Kidney tubule cell (primary cell): Measurements from ENCODE around the gene DRC3.
"Not testable (repeated sequence)": the region's sequence is repeated elsewhere in the genome, so short reads cannot be mapped to it uniquely, and the experiment has no call there.

Experiments
- DNase-seq: peaks from one replicate; pipeline ENCODE4 v3.0.0-alpha.2; 2018; ENCODE audit warnings: low spot score

The DRC3 gene

DNA sequence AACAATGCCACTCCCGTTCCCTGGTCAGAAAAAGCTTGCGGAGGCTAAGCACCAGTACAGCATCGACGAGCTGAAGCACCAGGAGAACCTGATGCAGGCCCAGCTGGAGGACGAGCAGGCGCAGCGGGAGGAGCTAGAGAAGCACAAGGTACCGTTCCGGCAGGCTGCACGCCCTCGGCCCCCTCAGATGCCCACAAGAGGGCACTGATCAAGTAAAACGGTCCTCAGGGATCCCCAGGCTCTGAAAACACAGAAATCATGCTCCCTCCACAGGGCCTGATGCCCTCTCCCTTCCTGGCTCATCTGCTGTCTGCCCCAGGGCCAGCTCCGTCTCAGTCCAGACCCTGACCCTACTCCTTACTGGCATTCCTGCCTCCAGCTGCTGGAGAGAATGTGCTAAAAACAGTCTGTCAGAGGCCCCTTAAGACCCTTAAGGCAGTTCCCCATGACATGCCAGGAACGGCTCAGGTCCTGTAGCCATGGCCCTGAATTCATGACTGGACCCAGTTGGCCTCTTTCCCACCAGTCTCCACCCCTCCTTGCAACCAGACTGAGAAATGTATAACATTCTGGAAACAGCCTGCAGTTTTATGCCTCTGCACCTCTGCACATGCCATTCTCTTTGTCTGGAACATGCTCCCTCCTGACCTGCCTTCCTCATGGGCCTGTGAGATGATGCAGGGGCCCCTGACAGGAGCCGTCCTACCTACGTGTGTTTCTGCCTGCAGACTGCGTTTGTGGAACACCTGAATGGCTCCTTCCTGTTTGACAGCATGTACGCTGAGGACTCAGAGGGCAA, 21.8 kb downstream of the DRC3 start:
- DNase-seq = no peak

DNA sequence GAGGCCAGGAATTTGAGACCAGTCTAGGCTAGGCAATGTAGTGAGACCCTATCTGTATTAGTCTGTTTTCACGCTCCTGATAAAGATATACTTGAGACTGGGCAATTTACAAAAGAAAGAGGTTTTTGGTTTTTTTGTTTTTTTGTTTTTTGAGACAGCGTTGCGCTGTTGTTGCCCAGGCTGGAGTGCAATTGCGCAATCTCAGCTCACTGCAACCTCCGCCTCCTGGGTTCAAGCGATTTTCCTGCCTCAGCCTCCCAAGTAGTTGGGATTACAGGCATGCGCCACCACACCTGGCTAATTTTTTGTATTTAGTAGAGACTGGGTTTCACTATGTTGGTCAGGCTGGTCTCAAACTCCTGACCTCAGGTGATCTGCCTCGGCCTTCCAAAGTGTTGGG, 23.2 kb downstream of the DRC3 start:
- DNase-seq = not testable (repeated sequence)

DNA sequence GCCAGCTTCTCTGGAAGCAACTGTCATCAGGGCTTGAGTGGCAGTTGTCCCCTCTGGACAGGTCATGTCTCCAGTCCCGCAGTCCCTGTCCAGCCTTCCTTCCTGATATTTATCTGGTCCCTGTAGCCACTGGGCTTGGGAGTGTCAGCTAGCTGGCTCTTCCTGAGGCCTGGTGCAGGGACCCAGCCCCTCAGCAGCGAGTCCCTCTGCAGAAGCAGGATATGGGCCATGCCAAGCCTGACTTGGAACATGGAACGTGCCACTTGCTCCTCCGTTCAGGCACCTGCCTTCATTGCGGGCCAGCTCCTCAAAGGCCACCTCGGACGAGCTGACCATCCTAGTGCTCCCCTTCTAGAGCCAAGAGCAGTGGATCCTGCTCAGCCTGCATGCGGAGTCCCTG, 26.3 kb downstream of the DRC3 start:
- DNase-seq = no peak

DNA sequence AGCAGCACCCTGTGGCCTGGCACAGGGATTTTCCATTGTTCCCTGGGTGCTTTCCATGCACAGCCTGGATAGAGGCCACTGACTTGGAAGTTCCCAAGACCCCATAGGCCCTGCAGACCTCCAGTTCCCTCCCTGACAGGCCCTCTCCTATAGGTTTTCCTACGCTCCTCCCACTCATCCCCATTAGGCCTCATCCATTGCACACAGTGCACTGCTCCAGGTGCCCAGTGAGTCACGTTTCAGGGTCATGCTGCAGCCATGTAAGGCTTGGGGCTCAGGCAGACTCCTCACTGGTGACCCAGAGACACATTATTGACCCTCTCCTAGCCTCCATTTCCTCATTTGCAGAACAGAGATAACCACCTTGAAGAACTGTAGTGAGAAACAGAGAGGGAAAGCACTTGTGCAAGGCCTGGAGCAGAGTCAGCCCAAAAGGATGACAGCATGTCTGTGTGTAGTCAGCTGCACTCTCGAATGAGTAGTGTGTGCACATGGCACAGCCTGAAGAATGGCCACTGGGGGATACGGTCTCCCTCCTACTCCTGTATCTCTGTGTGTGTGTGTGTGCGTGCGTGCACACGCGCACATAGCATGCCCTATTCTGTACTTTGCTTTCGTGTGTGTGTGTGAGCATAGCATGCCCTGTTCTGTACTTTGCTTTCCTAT, 26.8 kb downstream of the DRC3 start:
- peak; percentile 22 for DNase-seq

DNA sequence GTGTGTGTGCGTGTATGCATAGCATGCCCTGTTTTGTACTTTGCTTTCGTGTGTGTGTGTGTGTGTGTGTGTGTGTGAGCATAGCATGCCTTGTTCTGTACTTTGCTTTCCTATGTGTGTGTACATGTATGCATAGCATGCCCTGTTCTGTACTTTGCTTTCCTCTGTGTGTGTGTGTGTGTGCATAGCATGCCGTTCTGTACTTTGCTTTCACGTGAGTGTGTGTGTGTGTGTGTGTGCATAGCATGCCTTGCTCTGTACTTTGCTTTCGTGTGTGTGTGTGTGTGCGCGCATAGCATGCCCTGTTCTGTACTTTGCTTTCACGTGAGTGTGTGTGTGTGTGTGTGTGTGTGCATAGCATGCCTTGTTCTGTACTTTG, 27.4 kb downstream of the DRC3 start:
- no peak for DNase-seq

DNA sequence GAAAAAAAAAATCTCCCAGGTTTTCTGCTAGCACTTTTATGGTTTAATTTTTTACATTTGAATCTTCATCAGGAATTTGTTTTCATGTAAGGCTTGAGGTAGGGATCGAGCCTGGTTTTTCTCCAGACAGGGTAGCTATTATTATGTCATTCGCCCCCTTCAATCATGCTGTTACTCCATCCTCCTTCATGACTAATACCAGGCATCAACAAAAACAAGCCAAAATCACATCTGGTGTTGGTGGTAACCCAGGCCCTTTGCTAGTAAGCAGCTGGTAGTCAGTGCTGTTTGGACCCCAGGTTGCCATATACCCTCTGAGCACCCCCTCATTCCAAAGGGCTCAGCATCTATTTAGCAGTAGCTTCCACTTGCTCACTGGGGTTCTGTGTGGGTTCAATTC, 29.5 kb downstream of the DRC3 start:
- DNase-seq = no peak

DNA sequence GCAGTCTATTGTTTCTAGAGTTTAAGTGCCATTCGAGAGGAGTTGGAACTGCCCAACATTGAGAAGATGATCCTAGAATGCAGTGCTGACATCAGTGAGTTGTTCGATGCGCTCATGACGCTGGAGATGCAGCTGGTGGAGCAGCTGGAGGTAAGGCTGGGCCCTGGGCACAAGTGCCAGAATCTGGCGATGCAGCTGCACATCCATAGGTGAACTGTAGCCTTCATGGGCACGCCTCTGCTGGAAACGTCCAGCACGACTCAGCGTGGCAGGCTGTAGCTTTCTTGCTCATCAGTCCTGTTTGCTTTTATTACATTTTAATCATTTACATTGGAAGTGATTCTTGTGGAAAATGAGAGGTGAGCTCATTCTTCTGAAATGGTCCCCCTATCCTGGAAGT, 31.7 kb downstream of the DRC3 start:
- peak; percentile 55 for DNase-seq

DNA sequence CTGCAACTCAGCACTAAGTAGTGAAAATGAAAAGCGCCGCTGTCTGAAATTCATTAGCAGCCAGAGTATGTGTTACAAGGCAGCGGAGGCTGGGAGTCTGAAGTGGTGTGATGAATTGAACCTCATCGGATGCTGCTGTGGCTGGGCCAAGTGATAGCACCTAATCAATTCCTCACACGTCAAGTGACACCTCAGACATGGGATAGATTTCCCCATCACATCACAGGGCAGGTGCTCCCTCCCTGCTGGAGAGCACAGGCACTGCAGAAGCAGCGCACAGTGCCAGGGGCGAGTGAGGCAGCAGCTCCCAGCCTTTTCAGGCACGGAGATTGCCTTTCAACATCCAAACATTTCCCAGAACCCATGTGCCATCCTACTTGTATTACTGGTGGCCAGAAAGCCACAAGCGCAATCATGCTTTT, 32.2 kb downstream of the DRC3 start:
- DNase-seq = no peak

DNA sequence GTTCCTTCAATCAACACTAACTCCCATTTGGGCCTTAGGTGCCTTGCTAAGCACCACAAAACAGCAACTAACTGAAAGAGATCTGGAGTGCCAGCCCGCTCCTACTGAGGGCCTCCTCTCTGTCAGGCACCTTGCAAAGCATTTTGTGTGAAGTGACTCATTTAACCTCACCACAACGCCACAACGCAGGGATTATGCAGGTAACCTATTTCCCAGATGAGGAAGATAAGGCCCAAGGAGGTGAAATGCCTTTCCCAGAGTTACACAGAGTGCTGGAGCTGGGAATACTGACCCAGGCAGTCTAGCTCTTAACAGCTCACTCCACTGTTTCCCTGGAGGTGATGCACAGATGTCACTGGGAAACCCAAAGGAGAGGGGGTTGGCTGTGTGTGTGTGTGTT, 32.8 kb downstream of the DRC3 start:
- DNase-seq = peak; percentile 49

DNA sequence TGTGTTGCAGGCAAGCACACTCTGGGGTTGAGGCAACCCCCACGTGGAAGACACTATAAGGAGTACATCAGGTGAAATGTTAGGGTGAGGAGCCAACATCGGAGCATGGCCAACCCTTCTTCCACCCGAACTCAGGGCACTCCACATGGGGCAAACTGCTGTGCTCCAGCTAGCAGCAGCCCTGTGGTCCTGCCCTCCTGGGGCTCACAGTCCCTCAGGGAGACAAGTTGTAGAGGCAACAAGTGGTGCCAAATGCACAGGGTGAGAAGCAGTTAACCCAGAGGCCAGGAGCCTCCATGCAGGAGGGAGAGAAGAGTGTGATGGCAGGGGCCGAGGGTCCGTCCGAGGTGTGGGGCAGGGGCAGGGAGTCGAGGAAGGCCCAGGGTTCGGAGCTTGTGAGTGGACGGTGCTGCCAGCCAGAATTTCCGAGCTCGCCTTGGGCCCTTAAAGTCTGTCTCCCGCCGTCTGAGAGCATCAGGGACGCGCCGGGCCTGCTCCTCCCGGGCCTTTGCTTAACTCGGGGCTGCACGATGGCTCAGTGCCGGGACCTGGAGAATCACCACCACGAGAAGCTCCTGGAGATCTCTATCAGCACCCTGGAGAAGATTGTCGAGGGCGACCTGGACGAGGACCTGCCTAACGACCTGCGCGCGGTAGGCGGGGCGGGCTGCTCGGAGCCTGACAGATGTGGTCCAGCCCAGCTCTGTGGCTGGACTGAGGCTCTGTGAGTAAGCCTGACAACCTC, 34.0 kb downstream of the DRC3 start:
- DNase-seq = no peak

DNA sequence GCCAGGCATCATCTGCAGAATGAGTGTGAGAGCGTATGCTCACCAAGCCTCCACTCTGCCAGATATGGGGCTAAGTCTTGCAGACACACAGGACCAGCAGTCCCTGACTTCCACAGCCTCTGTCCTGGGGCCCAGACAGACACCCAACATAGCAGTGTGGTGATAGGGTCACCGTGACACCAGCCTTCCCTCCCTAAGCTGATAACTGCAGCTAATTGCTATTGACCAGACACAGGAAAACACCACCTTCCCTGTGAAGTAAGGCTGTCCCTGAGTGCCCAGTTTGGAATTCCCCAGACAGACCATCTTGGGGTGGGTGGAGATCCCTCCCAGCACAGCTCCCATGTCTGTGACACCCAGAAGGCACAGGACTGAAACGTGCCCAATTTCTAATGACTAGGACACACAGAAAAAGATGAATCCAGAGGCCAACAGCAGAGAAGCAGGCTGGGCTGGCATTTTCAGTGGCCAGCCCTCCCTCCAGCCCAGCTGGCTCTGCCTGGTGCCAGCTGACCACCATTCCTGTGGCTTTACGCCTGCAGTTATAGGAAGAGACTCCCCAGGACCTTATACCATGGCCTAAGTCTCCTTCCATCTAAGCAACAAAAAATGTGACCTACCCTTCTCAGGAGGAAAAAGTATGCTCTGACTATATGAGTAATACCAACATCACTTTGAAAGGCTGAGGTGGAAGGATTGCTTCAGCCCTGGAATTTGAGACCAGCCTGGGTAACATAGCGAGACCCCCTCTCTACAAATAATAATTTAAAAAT, 36.0 kb downstream of the DRC3 start:
- DNase-seq = peak; percentile 83

DNA sequence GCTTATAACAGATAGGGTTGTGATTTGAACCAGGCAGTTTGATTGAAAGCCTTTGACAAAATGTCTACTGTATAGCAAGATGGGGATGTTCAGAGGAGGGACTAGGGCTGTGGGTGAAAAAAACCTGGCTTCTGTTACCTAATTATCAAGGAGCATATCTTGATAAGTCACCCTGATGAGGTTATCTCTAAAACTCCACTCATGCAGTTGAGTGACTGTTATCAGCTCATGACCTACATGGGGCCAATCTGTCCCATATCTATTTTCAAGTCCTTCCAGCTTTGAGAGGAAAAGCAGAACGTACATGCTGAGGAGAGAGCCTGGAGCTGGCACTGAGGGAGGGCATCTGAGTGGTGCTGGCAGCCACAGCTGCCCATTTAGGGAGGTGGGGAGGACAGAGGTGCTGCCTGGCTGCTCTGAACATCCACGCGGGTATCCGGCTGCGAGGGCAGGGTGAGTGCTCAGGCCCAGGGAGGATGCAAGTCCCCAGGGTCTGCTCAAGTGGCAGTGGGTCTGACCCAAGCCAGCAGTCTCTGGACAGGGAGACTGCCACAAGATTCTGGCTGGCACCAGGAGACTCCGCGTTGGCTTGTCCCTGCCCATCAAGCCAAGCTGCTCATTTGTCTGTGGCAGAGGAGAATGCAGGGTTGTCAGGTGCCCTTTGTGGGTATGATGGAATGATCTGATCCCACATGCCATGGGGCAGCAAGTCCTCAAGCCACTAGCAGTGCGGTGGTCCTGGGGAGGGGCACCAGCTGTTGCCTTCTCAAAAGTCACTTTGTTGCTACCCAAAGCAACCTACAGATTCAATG, 37.2 kb downstream of the DRC3 start:
- no peak for DNase-seq

DNA sequence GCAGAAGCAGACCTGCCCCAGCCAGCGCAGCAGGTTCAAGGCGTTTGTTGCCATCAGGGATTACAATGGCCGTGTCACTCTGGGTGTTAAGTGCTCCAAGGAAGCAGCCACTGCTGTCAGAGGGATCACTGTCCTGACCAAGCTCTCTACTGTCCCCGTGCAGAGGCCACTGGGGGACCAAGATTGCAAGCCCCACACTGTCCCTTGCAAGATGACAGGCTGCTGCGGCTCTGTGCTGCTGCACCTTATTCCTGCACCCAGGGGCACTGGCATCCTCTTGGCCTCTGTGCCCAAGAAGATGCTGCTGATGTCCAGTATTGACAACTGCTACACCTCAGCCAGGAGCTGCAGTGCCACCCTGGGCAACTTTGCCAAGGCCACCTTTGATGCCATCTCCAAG, 38.6 kb downstream of the DRC3 start:
- no peak for DNase-seq

DNA sequence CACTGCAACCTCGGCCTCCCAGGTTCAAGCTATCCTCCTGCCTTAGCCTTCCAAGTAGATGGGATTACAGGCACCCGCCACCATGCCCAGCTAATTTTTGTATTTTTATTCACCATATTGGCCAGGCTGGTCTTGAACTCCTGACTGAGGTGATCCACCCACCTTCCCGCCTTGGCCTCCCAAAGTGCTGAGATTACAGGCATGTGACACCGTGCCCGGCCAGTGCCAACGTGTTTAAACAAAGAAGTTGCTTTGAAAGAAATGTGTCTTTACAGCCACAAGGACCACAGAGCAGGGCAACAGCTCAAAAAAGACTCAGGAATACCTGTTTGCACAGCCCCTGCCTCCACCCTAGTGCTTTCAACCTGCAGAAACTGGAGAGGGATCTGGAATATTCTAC, 41.3 kb downstream of the DRC3 start:
- no peak for DNase-seq

DNA sequence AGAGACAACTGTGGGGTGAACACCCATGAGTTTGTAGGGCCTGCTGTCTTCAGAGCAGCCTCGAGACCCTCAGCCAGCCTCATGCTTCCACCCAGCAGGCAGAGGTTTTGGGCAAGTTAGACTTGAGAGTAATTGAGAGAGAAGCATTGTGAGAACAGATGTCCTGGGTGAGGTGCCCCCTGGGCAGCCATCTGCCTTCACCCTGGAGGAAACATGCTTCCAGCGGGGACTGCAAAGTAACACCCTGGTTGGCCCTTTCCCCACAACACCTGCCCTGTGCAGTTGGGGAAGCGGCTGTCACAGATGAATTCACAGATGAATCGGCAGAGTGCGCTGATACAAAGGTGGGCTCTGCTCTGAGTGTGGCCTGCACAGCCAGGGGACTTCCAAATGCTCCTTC, 42.9 kb downstream of the DRC3 start:
- no peak for DNase-seq

DNA sequence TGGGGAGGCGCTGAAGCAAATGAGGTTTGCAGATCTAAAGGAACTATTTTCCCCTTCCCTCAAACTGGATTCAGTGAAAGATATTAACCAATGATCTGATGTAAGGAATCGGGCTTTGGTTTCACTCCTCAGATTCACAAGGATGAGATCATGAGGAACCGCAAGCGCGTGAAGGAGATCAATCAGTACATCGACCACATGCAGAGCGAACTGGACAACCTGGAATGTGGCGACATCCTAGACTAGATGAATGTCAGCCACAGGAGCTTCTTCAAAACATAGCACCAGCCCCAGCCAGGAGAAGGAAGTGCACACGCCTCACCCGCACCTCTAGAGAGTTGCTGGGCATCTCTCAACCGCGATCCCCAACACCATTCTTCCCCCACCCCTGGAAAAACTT, 43.8 kb downstream of the DRC3 start:
- DNase-seq = peak; percentile 64

DNA sequence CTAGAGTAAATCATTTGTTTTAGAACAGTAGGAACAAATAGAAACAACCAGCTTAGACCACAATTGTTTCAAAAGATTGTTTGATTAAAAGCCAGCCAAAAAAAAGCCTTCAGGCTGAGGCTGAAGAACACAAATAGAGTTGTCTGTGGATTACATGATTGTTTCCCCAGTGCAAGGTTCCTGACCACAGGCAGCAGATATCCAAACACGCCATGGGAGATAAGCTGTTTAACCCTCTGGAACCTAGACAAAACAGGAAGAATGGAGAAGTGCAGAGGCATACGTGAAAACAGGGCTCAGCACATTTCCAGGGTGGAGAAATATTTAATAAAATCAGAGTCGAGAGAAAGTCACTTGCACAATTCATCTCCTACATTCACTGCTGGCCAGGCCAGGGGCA, 45.3 kb downstream of the DRC3 start:
- DNase-seq = no peak

DNA sequence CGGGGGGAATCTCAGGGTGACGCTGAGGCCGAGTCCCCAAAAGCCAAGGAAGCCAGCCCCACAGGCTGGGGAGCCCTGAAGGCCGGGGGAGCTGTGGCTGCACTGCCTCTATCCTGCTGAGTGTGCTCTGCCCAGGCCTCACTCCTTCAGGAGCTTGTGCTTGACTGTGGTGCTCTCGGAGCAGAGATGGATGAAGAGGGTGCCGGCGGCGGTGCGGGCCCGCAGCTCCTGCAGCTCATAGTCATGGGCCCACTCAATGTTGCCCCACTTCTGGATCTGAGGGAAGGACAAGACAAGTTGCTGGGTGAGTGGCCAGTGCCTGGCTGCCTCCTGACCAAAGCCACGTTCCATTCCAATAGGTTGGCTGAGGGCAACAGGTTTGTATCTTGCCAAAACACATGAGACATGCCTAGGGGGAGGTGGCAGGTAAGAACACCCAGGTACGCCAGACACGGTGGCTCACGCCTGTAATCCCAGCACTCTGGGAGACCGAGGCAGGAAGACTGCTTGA, 45.8 kb downstream of the DRC3 start:
- DNase-seq = no peak

DNA sequence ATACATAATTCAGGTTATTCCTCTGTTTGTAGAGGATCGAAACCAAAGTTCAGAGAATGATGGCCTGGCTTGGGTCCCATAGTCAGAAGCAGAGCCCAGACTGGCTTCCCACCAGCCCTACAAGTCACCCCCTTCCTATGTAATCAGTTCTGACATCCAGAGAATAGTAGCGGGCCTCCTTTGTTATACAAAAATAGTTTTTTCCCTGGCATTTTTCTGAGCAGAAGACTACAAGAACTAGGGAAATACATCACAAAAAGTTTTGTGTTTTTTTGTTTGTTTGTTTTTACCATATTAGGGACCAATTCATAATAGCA, 47.1 kb downstream of the DRC3 start:
- DNase-seq = no peak

DNA sequence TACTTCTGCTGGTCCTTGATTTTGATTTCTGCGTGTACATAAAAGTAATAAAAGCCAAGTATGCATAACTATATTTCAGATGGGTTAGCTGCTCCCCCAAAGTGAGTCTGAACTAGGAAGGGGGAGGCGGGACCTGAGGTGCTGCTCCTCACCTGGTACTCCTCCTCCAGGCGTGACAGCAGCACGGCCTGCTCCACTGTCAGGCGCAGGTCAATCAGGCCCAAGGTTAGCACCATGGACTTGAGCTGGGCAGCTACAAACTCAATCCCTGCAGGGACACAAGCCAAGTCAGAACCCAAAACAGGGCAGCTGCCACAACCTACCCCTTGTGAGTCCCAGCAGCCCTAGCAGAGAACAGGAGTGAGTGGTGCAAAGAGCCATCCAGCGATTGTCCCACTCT, 48.3 kb downstream of the DRC3 start:
- DNase-seq = no peak

DNA sequence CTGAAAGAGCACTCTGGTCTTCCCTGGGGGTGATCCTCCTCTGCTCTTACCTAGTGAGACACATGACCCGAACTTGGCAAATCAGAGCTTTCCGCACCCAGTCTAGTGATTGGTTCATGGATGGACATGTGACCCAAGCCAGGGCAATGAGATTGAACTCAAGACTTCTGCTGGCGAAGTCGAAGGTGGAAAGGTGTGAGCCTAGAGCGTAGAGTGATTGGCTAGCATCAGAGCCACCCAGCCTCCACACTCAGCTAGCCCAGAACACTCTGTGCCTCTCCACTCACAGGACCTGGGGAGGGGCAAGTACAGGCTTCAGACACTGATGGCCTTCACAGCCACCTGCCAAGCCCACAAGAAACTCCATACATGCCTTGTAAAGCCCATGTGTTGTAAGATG, 48.7 kb downstream of the DRC3 start:
- no peak for DNase-seq
